Mesenchymal stem cell (in vitro differentiated cells and primary cell): ENCODE results near the gene CACFD1.

Experiments
- DNase-seq: peaks from one replicate; pipeline ENCODE4 v3.0.0-alpha.2; 2013
- H2AFZ ChIP-seq: one replicate; pipeline ENCODE4 v1.6.1; 2013; ENCODE audit warnings: low read depth, mild to moderate bottlenecking, control low read depth, inconsistent platforms, low read length, moderate library complexity
- H2AK5ac ChIP-seq: 2 replicates; pipeline ENCODE4 v1.6.1; 2013; ENCODE audit warnings: low read length, moderate library complexity, mild to moderate bottlenecking, inconsistent platforms; ENCODE audit not compliant: severe bottlenecking
- H2BK120ac ChIP-seq: one replicate; pipeline ENCODE4 v1.6.1; 2013; ENCODE audit warnings: low read depth, mild to moderate bottlenecking, inconsistent platforms, low read length, moderate library complexity
- H2BK12ac ChIP-seq, 2 experiments: one replicate each; pipeline ENCODE4 v1.6.1; 2013; ENCODE audit warnings: inconsistent platforms in 2 of 2, low read length in 2 of 2, mild to moderate bottlenecking in 2 of 2, moderate library complexity in 2 of 2, control low read depth in 1 of 2
- H2BK15ac ChIP-seq: one replicate; pipeline ENCODE4 v1.6.1; 2013; ENCODE audit warnings: mild to moderate bottlenecking, low read depth, inconsistent platforms; ENCODE audit not compliant: poor library complexity, severe bottlenecking
- H2BK5ac ChIP-seq: 2 replicates; pipeline ENCODE4 v1.6.1; 2013; ENCODE audit warnings: low read depth, mild to moderate bottlenecking, low read length, control low read depth, inconsistent platforms; ENCODE audit not compliant: poor library complexity, severe bottlenecking
- H3K14ac ChIP-seq, 2 experiments: one replicate each; pipeline ENCODE4 v1.6.1; 2013; ENCODE audit warnings: inconsistent platforms in 2 of 2, low read length in 2 of 2, control low read depth in 1 of 2, mild to moderate bottlenecking in 1 of 2, moderate library complexity in 1 of 2
- H3K18ac ChIP-seq, 2 experiments: one replicate each; pipeline ENCODE4 v1.6.1; 2013; ENCODE audit warnings: inconsistent platforms in 2 of 2, low read length in 2 of 2, control low read depth in 1 of 2, low read depth in 1 of 2, mild to moderate bottlenecking in 1 of 2
- H3K23ac ChIP-seq, 2 experiments: one replicate each; pipeline ENCODE4 v1.6.1; 2013; ENCODE audit warnings: inconsistent platforms in 2 of 2, low read length in 2 of 2, mild to moderate bottlenecking in 2 of 2, moderate library complexity in 2 of 2, control low read depth in 1 of 2
- H3K27ac ChIP-seq: 2 replicates; pipeline ENCODE4 v1.5.1; 2013; ENCODE audit warnings: mild to moderate bottlenecking, moderate library complexity, low read length, control low read depth, inconsistent platforms; ENCODE audit not compliant: poor library complexity, severe bottlenecking
- H3K27me3 ChIP-seq, 2 experiments: 2 replicates each; pipeline versions ENCODE4 v1.6.1 to v1.7.0; 2013; ENCODE audit warnings: low read length in 2 of 2, mild to moderate bottlenecking in 2 of 2, moderate library complexity in 2 of 2, control low read depth in 1 of 2, inconsistent platforms in 1 of 2; ENCODE audit not compliant: control insufficient read depth in 1 of 2, insufficient read depth in 1 of 2
- H3K36me3 ChIP-seq, 2 experiments: 2 replicates each; pipeline versions ENCODE4 v1.6.1 to v1.7.0; 2013; ENCODE audit warnings: low read length in 2 of 2, control low read depth in 1 of 2, inconsistent platforms in 1 of 2, low read depth in 1 of 2, mild to moderate bottlenecking in 1 of 2; ENCODE audit not compliant: insufficient read depth in 2 of 2, control insufficient read depth in 1 of 2
- H3K4ac ChIP-seq, 2 experiments: one replicate each; pipeline ENCODE4 v1.6.1; 2013; ENCODE audit warnings: inconsistent platforms in 2 of 2, low read length in 2 of 2, mild to moderate bottlenecking in 2 of 2, moderate library complexity in 2 of 2, control low read depth in 1 of 2, low read depth in 1 of 2
- H3K4me1 ChIP-seq: 2 replicates; pipeline ENCODE4 v1.6.1; 2013; ENCODE audit warnings: low read depth, low read length, control low read depth; ENCODE audit not compliant: control insufficient read depth, insufficient read depth
- H3K4me2 ChIP-seq: 2 replicates; pipeline ENCODE4 v1.6.1; 2013; ENCODE audit warnings: low read length, mild to moderate bottlenecking, inconsistent platforms; ENCODE audit not compliant: poor library complexity, severe bottlenecking
- H3K4me3 ChIP-seq, 2 experiments: 2 replicates each; pipeline versions ENCODE4 v1.5.1 to v1.7.0; 2013; ENCODE audit warnings: low read length in 2 of 2, mild to moderate bottlenecking in 2 of 2, control low read depth in 1 of 2, low read depth in 1 of 2; ENCODE audit not compliant: insufficient read depth in 1 of 2
- H3K79me1 ChIP-seq: replicated peaks from 2 replicates; pipeline ENCODE4 v1.6.1; 2013; ENCODE audit warnings: mild to moderate bottlenecking, control low read depth, low read length, inconsistent platforms; ENCODE audit not compliant: poor library complexity, severe bottlenecking
- H3K9ac ChIP-seq: 2 replicates; pipeline ENCODE4 v1.7.0; 2013; ENCODE audit warnings: mild to moderate bottlenecking, low read length, moderate library complexity
- H3K9me3 ChIP-seq: 2 replicates; pipeline ENCODE4 v1.7.0; 2013; ENCODE audit warnings: mild to moderate bottlenecking, low read length; ENCODE audit not compliant: control insufficient read depth
- H4K8ac ChIP-seq: one replicate; pipeline ENCODE4 v1.6.1; 2013; ENCODE audit warnings: inconsistent platforms, mild to moderate bottlenecking, low read length, moderate library complexity
- H4K91ac ChIP-seq: one replicate; pipeline ENCODE4 v1.6.1; 2013; ENCODE audit warnings: mild to moderate bottlenecking, low read length, inconsistent platforms
- WGBS: methylation state at CpG from one replicate; pipeline ENCODE4 v1.1.7; 2013; ENCODE audit warnings: mixed read lengths; 5-methylcytosine and 5-hydroxymethylcytosine counted together

Gene CACFD1

DNA sequence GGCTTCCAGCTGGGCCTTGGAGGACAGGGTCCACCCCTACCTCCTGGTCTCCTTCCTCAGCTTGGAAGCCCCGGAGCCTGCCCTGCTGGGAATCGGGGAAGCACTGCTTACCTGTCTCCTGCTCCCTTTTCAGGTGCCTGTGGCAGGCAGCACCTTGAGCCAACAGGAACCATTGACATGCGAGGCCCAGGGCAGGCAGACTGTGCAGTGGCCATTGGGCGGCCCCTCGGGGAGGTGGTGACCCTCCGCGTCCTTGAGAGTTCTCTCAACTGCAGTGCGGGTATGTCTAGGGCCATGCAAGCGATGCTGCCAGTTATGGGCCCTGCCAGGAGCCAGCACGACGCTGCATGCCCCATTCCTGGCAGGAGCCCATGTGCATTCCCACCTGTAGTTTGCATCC is 3.8 kb upstream of the CACFD1 start:
- Histone ChIP-seq H2AK5ac (no peak overlapping the region), H3K9me3 (no peaks in the 10 kb centered on the region), H3K79me1 (peaks cover 3% of the 10 kb centered on the region), H3K4ac (no peak overlapping the region), H2BK5ac (no peak overlapping the region), H3K4me2 (no peak overlapping the region), H2BK120ac (no peak overlapping the region), H2BK12ac (no peak overlapping the region), H4K91ac (no peak overlapping the region), H2AFZ (no peak overlapping the region), H3K23ac (no peak overlapping the region), H3K27ac (no peak overlapping the region), H4K8ac (no peak overlapping the region), H3K9ac (no peak overlapping the region), H3K18ac (no peak overlapping the region), H3K14ac (no peak overlapping the region), H3K27me3 (peaks cover 2 to 6% of the 10 kb centered on the region in 2 experiments), H3K4me3 (no peak overlapping the region), H3K4me1 (peaks cover 15% of the 10 kb centered on the region), H3K36me3 (peaks cover 0 to 10% of the 10 kb centered on the region in 2 experiments), H2BK15ac (no peak overlapping the region)
- WGBS: 90% methylated on average over 11 of the region's 11 CpGs
- DNase-seq: no peak

DNA sequence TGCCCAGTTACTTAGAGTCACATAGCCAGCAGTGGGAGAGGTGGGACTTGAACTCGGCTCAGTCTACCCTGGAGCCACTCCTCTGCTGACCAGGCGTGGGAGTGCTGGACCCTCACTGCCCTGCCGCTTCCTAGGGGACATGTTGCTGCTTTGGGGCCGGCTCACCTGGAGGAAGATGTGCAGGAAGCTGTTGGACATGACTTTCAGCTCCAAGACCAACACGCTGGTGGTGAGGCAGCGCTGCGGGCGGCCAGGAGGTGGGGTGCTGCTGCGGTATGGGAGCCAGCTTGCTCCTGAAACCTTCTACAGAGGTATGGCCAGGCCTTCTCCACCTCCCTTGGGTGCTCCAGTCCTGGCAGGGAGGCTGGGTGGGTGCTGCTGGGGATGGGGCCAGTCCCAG is 3.4 kb upstream of the CACFD1 start:
- H3K4ac ChIP-seq: no peak overlapping the region
- H4K8ac ChIP-seq: no peak overlapping the region
- peaks cover 0 to 10% of the 10 kb centered on the region in 2 experiments for H3K36me3 ChIP-seq
- no peak overlapping the region for H2BK5ac ChIP-seq
- peaks cover 2 to 6% of the 10 kb centered on the region in 2 experiments for H3K27me3 ChIP-seq
- peaks cover 20% of the 10 kb centered on the region for H3K4me1 ChIP-seq
- H2BK120ac ChIP-seq: no peak overlapping the region
- no peak overlapping the region for H2BK12ac ChIP-seq
- no peak overlapping the region for H3K14ac ChIP-seq
- H3K27ac ChIP-seq: no peak overlapping the region
- H2AK5ac ChIP-seq: no peak overlapping the region
- no peak overlapping the region for H3K23ac ChIP-seq
- no peak overlapping the region for H2AFZ ChIP-seq
- WGBS: 86% methylated on average over 9 of the region's 9 CpGs
- H2BK15ac ChIP-seq: no peak overlapping the region
- no peaks in the 10 kb centered on the region for H3K9me3 ChIP-seq
- H4K91ac ChIP-seq: peak overlapping the region; percentile 16
- DNase-seq: no peak
- no peak overlapping the region for H3K4me3 ChIP-seq
- H3K79me1 ChIP-seq: peaks cover 5% of the 10 kb centered on the region
- H3K4me2 ChIP-seq: no peak overlapping the region
- no peak overlapping the region for H3K18ac ChIP-seq
- H3K9ac ChIP-seq: no peak overlapping the region

DNA sequence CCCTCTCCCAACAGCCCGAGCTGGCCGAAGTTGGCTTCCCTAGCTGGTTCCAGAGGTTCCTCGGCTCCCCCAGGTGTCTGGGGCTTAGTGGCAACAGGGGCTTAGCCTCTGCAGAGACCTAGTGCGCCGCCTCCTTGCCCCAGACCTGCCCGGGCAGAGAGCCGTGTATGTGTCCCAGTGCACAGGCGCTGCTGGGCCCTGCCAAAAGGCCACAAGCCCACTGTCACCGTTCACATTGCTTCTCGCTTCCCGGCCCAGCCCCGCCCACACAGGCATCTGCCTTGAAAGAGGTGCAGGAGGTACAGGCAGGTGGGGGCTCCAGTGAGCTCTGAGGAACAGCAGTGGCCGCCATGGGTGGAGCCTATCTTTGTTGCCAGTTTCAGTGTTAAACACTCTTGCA is 2.5 kb upstream of the CACFD1 start:
- H3K9ac ChIP-seq: no peak overlapping the region
- H2BK120ac ChIP-seq: no peak overlapping the region

DNA sequence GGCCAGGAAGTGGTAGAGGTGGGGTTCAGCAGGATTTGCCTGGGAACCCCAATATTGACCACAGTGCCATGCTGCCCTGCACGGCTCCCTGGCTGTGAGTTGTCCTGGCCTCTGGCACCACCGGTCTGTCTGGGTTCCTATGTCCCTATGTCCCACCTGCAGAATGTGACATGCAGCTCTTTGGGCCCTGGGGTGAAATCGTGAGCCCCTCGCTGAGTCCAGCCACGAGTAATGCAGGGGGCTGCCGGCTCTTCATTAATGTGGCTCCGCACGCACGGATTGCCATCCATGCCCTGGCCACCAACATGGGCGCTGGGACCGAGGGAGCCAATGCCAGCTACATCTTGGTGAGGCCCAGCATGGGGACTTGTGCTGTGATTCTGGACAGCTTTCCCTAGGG is 2.0 kb upstream of the CACFD1 start:
- no peak overlapping the region for H3K27ac ChIP-seq
- no peak for DNase-seq
- no peak overlapping the region for H3K9ac ChIP-seq
- H3K18ac ChIP-seq: no peak overlapping the region
- peaks cover 23% of the 10 kb centered on the region for H3K4me1 ChIP-seq
- no peak overlapping the region for H3K14ac ChIP-seq
- no peak overlapping the region for H2AFZ ChIP-seq
- H4K91ac ChIP-seq: no peak overlapping the region
- no peak overlapping the region for H3K4me3 ChIP-seq
- H2AK5ac ChIP-seq: no peak overlapping the region
- H3K27me3 ChIP-seq: peaks cover 4 to 6% of the 10 kb centered on the region in 2 experiments
- H4K8ac ChIP-seq: no peak overlapping the region
- H3K4me2 ChIP-seq: no peak overlapping the region
- no peak overlapping the region for H3K23ac ChIP-seq
- no peak overlapping the region for H2BK12ac ChIP-seq
- no peak overlapping the region for H2BK120ac ChIP-seq
- no peaks in the 10 kb centered on the region for H3K9me3 ChIP-seq
- H3K4ac ChIP-seq: no peak overlapping the region
- peaks cover 17% of the 10 kb centered on the region for H3K79me1 ChIP-seq
- 97% methylated on average over 11 of the region's 11 CpGs for WGBS
- peaks cover 4 to 10% of the 10 kb centered on the region in 2 experiments for H3K36me3 ChIP-seq
- no peak overlapping the region for H2BK15ac ChIP-seq
- no peak overlapping the region for H2BK5ac ChIP-seq

More for the DNA sequence above, 2.5 kb upstream of the CACFD1 start:
- Histone ChIP-seq H3K27ac (no peak overlapping the region), H3K79me1 (peaks cover 12% of the 10 kb centered on the region), H2BK5ac (no peak overlapping the region), H3K36me3 (peaks cover 4 to 10% of the 10 kb centered on the region in 2 experiments), H2AK5ac (no peak overlapping the region), H2AFZ (no peak overlapping the region), H3K14ac (no peak overlapping the region), H3K4me2 (no peak overlapping the region), H2BK12ac (no peak overlapping the region), H3K27me3 (peaks cover 2 to 6% of the 10 kb centered on the region in 2 experiments), H3K4me1 (peaks cover 23% of the 10 kb centered on the region), H4K91ac (no peak overlapping the region), H3K4ac (no peak overlapping the region), H3K4me3 (no peak overlapping the region), H3K23ac (no peak overlapping the region), H4K8ac (peak overlapping the region; percentile 51), H2BK15ac (peak overlapping the region; percentile 33), H3K9me3 (no peaks in the 10 kb centered on the region), H3K18ac (no peak overlapping the region)
- no peak for DNase-seq
- 86% methylated on average over 13 of the region's 13 CpGs for WGBS
